NCI-H2029 (cell line): Measurements from ENCODE around the gene CYB5R2.

Experiments used
- DNase-seq: peaks from one replicate; lab custom pipeline; 2025; lab: John Stamatoyannopoulos, UW

Gene CYB5R2

GRCh38 chr11:7672960-7673723 lies at the start of gene CYB5R2:
TSS of gene CYB5R2 (minus strand) at chr11:7673500. CDS start at chr11:7672825, 675 bp downstream.
- DNase-seq: no peak

DNA sequence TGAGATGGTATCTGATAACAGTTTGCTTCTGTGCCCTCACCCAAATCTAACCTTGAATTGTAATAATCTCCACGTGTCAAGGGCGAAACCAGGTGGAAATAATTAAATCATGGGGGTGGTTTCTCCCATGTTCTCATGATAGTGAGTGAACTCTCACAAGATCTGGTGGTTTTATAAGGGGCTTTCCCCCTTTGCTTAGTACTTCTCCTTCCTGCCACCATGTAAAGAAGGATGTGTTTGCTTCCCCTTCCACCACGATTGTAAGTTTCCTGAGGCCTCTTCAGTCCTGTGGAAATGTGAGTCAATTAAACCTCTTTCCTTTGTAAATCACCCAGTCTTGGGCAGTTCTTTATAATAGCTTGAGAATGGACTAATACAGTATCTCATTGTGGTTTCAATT lies 41.5 kb upstream of the CYB5R2 start:
- no peak for DNase-seq

GRCh38 chr11:7706377-7706776 lies 33.1 kb upstream of the CYB5R2 start, which contains the start of gene OVCH2:
TSS of gene OVCH2 (minus strand) at chr11:7706477. CDS start at chr11:7706394, 83 bp downstream.
- no peak for DNase-seq

GRCh38 chr11:7703740-7704139 lies 30.4 kb upstream of the CYB5R2 start:
- DNase-seq: no peak

DNA sequence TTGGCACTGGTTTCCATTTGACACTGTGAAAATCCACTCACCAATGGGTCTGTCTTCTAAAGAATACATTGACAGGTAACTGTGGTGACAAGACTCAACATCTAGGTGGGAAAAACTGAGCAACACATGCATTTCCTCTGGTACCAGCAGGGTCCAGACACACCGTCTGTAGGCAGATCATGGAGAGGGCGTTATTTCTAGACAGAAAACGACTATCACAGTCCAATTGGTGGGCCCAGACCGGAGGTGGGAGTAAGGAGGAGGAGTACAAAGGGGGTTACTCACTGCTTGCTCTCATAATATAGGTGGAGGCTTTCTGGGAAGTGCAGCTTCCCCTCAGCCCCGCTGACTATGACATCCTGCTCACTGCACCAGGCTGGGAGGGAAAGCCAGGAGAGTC lies 23.1 kb upstream of the CYB5R2 start:
- no peak for DNase-seq

GRCh38 chr11:7694235-7694634 lies 20.9 kb upstream of the CYB5R2 start:
- DNase-seq: no peak

GRCh38 chr11:7692426-7692825 lies 19.1 kb upstream of the CYB5R2 start:
- DNase-seq: no peak

GRCh38 chr11:7691759-7692350 lies 18.6 kb upstream of the CYB5R2 start:
- no peak for DNase-seq

DNA sequence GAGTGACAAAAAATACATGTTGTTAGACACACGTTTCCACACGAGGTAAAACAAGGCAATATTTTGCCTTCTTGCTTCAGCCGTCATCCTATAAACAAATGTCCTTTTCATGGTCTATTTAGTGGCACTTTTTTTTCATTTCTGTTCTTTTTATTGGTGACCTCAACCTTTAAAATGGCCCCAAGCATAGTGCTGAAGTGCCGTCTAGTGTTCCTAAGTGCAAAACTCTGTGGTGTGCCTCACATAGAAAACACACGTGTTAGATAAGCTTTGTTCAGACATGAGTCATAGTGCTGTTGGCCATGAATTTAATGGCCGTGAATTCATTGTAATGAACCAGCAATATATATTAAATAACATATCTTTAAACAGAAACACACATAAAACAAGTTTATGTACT lies 17.3 kb upstream of the CYB5R2 start:
- DNase-seq: no peak

DNA sequence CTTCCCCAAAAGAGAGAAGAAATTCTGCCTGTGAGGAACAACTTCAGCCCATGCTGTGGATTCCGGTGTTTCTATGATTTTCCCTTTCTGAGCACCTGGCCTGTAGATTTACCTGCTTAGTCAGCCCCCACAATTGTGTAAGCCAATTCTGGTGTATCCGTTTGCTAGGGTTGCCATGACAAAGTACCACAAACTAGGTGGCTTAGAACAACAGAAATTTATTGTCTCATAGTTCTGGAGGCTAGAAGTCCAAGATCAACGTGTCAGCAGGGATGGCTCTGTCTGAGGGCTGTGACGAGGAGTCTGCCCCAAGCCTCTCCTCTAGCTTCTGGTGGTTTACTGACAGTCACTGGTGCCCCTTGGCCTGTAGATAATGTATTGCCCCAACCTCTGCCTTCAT lies 15.9 kb upstream of the CYB5R2 start:
- DNase-seq: no peak

DNA sequence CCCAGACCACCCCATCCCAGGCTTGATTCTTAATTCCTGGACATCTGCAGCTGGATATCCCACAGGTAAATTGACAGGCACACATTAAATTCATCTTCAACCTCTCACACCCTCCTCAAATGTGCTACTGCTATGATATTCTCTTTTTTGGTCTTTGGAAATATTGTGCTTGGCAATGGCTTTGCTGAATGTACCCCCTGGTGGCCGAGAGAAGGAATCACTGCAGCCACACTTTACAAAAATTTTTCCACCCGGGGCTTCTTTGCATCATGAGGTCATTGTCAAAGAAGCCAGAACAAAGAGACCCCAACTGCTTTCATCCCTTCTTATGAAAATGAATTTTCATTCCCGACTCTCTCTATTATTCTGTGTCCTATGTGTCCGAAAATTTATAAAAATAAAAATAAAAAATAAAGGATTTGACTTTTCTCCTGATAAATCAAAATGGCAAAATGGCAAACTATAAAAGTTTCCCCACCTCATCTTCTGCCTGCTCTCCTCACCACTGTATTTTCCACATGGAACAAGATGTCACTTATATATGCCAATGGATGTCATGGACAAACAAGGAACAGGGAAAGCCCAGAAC lies 15.0 kb upstream of the CYB5R2 start:
- no peak for DNase-seq

GRCh38 chr11:7687386-7687785 lies 14.1 kb upstream of the CYB5R2 start:
- DNase-seq: no peak

GRCh38 chr11:7686761-7687160 lies 13.5 kb upstream of the CYB5R2 start:
- no peak for DNase-seq

GRCh38 chr11:7683571-7683970 lies 10.3 kb upstream of the CYB5R2 start:
- no peak for DNase-seq

DNA sequence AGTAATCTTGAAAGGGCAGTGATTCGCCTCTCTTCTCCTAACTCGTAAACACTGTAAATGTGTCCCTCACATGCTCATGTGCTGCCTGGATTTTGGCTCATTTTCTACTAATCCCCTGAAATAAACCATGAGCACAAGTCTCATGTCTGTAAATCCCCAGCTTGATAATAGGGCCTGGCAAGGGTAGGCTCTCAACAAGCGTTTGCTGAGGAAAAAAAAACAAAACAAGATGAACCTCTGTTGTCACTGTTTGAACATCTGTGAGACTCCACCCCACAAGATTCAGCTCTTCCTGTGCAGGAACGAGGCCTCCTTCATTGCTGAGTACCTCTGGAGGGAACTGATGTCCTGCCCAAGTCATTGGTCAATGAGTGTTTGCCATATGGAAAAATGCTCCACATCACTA lies 4.5 kb upstream of the CYB5R2 start:
- DNase-seq: no peak

DNA sequence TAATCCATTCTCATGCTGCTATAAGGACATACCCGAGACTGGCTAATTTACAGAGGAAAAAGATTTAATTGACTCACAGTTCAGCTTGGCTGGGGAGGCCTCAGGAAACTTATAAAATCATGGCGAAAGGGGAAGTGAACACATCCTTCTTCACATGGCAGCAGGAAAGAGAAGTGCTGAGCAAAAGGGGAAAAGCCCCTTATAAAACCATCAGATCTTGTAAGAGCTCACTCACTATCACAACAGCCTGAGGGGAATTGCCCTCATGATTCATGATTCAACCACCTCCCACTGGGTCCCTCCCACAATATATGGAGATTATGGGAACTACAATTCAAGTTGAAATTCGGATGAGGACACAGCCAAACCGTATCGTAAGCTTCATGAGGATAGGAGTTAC lies 3.8 kb upstream of the CYB5R2 start:
- no peak for DNase-seq

DNA sequence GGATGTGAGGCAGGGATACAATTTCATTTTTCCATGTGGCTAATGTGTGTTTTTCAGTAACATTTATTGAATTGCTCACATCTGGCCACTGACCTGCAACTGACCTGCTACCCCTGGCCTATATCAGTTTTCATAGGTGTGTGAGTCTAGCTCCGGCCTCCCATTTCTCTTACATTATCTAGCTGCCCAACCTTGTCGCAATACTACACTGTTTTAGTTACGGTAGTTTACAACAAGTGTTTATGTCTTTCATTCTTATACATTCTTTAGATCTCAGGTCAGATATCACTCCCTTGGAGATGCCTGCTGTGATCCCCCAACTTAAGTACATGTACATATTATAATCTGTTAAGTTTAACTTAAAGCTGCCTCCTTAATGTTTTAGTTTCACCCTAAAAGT lies 2.3 kb upstream of the CYB5R2 start:
- no peak for DNase-seq

- DNase-seq: no peak
Measured at GRCh38 chr11:7673724-7674434, 579 bp upstream of the CYB5R2 start.

DNA sequence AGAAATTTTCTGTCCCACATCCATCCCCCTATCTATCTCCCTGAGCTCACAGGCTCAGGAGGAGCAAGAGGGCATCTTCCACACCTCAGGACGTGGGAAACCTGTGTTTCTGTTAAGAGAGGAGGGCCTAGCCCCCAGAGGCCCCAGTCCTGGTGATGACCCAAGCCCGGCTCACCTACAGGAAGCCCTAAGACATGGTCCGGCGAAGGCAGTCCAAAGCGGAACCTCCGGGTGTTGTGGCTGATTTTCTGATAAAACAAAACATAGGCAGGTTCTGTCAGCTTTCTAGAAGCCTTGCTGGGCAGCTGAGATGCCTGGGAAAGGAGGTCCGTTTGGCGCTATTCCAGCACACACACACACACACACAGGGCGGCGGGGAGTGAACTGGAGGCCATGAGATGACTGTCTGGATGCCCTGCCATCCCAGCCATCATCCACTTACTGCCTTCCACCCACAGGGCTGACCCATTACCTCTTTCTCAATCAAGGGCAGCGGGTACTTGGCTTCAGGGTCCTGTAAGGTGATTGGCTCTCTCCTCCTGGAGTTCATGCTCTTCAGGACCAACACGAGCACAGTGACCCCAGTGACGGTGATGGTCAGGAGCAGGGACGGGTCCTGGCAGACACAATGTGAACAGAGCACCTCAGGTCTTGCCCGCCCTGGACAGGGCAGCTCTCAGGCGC lies 882 bp downstream of the CYB5R2 start:
- DNase-seq: no peak

- DNase-seq: no peak
Measured at GRCh38 chr11:7671347-7672215, 1.7 kb downstream of the CYB5R2 start.

- no peak for DNase-seq
Measured at GRCh38 chr11:7670641-7671040, 2.7 kb downstream of the CYB5R2 start.
